ENCODE results near the gene PTPRK.

Gene PTPRK

GRCh38 chr6:128204616-128205015 is 315.8 kb downstream of the PTPRK start:
- Histone ChIP-seq H3K27ac (ENCODE audit: low read length) (no peak overlapping the region), H3K9me3 (ENCODE audit: insufficient read depth, low read length) (no peaks in the 10 kb centered on the region), H3K9ac (ENCODE audit: low read length) (no peak overlapping the region), H3K27me3 (ENCODE audit: low read depth, low read length) (no peaks in the 10 kb centered on the region), H2AFZ (ENCODE audit: low read depth, low read length) (no peak overlapping the region), H3K79me2 (ENCODE audit: low read length) (no peaks in the 10 kb centered on the region), H4K20me1 (ENCODE audit: insufficient read depth, low read length) (no peaks in the 10 kb centered on the region), H3K4me2 (ENCODE audit: low read length) (no peak overlapping the region), H3K36me3 (replicated peaks; ENCODE audit: low read depth, low read length) (no peaks in the 10 kb centered on the region), H3K4me1 (ENCODE audit: low read length) (no peaks in the 10 kb centered on the region), H3K4me3 (ENCODE audit: low read length) (no peak overlapping the region)
- TF ChIP-seq CTCF (IDR thresholded peaks at IDR 0.05; ENCODE audit: low read depth, low read length) (no peak), EZH2phosphoT487 (IDR thresholded peaks at IDR 0.05; ENCODE audit: low read depth) (no peak)

- Histone ChIP-seq H3K27ac (ENCODE audit: low read length) (no peak overlapping the region), H3K27me3 (ENCODE audit: low read depth, low read length) (no peaks in the 10 kb centered on the region), H3K4me2 (ENCODE audit: low read length) (no peak overlapping the region), H3K9me3 (ENCODE audit: insufficient read depth, low read length) (no peaks in the 10 kb centered on the region), H3K4me1 (ENCODE audit: low read length) (no peaks in the 10 kb centered on the region), H3K4me3 (ENCODE audit: low read length) (no peak overlapping the region), H2AFZ (ENCODE audit: low read depth, low read length) (no peak overlapping the region), H4K20me1 (ENCODE audit: insufficient read depth, low read length) (no peaks in the 10 kb centered on the region), H3K79me2 (ENCODE audit: low read length) (no peaks in the 10 kb centered on the region), H3K9ac (ENCODE audit: low read length) (no peak overlapping the region), H3K36me3 (replicated peaks; ENCODE audit: low read depth, low read length) (no peaks in the 10 kb centered on the region)
- TF ChIP-seq CTCF (IDR thresholded peaks at IDR 0.05; ENCODE audit: low read depth, low read length) (no peak), EZH2phosphoT487 (IDR thresholded peaks at IDR 0.05; ENCODE audit: low read depth) (no peak)
Observed at GRCh38 chr6:128202169-128202765, 318.1 kb downstream of the PTPRK start.

- H3K36me3 ChIP-seq (replicated peaks; ENCODE audit: low read depth, low read length), result no peaks in the 10 kb centered on the region
- H3K4me3 ChIP-seq (ENCODE audit: low read length), result no peak overlapping the region
- no peaks in the 10 kb centered on the region for H4K20me1 ChIP-seq (ENCODE audit: insufficient read depth, low read length)
- H2AFZ ChIP-seq (ENCODE audit: low read depth, low read length), result no peak overlapping the region
- TF ChIP-seq CTCF (IDR thresholded peaks at IDR 0.05; ENCODE audit: low read depth, low read length), result no peak
- TF ChIP-seq EZH2phosphoT487 (IDR thresholded peaks at IDR 0.05; ENCODE audit: low read depth), result no peak
- no peak overlapping the region for H3K27ac ChIP-seq (ENCODE audit: low read length)
- no peaks in the 10 kb centered on the region for H3K9me3 ChIP-seq (ENCODE audit: insufficient read depth, low read length)
- no peak overlapping the region for H3K9ac ChIP-seq (ENCODE audit: low read length)
- no peaks in the 10 kb centered on the region for H3K27me3 ChIP-seq (ENCODE audit: low read depth, low read length)
- H3K79me2 ChIP-seq (ENCODE audit: low read length), result no peaks in the 10 kb centered on the region
- no peaks in the 10 kb centered on the region for H3K4me1 ChIP-seq (ENCODE audit: low read length)
- H3K4me2 ChIP-seq (ENCODE audit: low read length), result no peak overlapping the region
Observed at GRCh38 chr6:128200789-128201188, 319.6 kb downstream of the PTPRK start.

GRCh38 chr6:128199461-128199860 is 320.9 kb downstream of the PTPRK start:
- Histone ChIP-seq H3K9ac (ENCODE audit: low read length) (no peak overlapping the region), H3K4me1 (ENCODE audit: low read length) (no peaks in the 10 kb centered on the region), H3K4me3 (ENCODE audit: low read length) (no peak overlapping the region), H3K27me3 (ENCODE audit: low read depth, low read length) (no peaks in the 10 kb centered on the region), H3K79me2 (ENCODE audit: low read length) (no peaks in the 10 kb centered on the region), H3K27ac (ENCODE audit: low read length) (no peak overlapping the region), H3K9me3 (ENCODE audit: insufficient read depth, low read length) (no peaks in the 10 kb centered on the region), H3K4me2 (ENCODE audit: low read length) (no peak overlapping the region), H3K36me3 (replicated peaks; ENCODE audit: low read depth, low read length) (no peaks in the 10 kb centered on the region), H4K20me1 (ENCODE audit: insufficient read depth, low read length) (no peaks in the 10 kb centered on the region), H2AFZ (ENCODE audit: low read depth, low read length) (no peak overlapping the region)
- no peak for TF ChIP-seq EZH2phosphoT487 (IDR thresholded peaks at IDR 0.05; ENCODE audit: low read depth)
- TF ChIP-seq CTCF (IDR thresholded peaks at IDR 0.05; ENCODE audit: low read depth, low read length), result no peak

Data from OCI-LY3 (cell line).